Measurements from ENCODE around the gene UBR4. TPM values are rescaled to one million over a fixed set of nuclear protein-coding genes. Genes with fewer than 3 reads are reported as not detected.

UBR4 gene
- total and polyA plus RNA-seq, 10 of the 15 experiments (the other 5 are each of a cell fraction or from before 2014, with no cell fraction given): 34.2 to 124 (median 56.2) TPM

DNA sequence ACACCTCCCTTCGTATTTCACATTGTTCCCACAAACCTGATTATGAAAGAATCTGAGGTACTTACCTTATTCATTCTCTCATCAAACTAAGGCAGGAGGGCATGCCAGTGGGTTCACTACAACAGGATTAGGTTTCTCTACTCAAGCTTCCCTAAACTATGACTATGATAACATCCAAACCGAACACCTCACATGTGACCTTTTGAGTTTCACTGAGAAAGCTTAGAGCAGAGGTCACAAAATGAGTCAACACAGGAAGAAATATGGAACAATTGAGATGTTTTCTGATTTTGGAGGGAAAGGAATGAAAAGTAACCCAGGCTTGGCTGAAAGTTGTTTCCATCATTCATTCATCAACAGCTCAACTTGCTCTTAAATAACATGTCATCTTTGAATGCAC, 24.1 kb downstream of the UBR4 start:
- no peak for ATAC-seq
- Histone ChIP-seq H3K4me1 (ENCODE audit: control insufficient read depth, insufficient read depth, low read length) (no peaks in the 10 kb centered on the region), H3K36me3 (ENCODE audit: control insufficient read depth in 2 of 2, insufficient read depth in 2 of 2, low read length in 1 of 2) (peaks cover 10 to 39% of the 10 kb centered on the region in 2 experiments), H3K79me2 (ENCODE audit: control insufficient read depth, insufficient read depth, low read length) (no peaks in the 10 kb centered on the region), H2AFZ (ENCODE audit: control insufficient read depth, low read depth, low read length) (no peak overlapping the region), H4K20me1 (ENCODE audit: control insufficient read depth, insufficient read depth) (no peaks in the 10 kb centered on the region), H3K27me3 (replicated peaks in 1 of 2; ENCODE audit: control insufficient read depth in 2 of 2, insufficient read depth in 2 of 2, low read length in 1 of 2) (no peaks in the 10 kb centered on the region), H3K9me3 (replicated peaks; ENCODE audit: control insufficient read depth, insufficient read depth, low read length) (no peaks in the 10 kb centered on the region), H3K9ac (ENCODE audit: control insufficient read depth, insufficient read depth, low read length) (no peak overlapping the region), H3K27ac (ENCODE audit: control insufficient read depth, insufficient read depth) (no peak overlapping the region), H3K4me2 (ENCODE audit: control insufficient read depth, insufficient read depth) (no peak overlapping the region), H3K4me3 (no peak overlapping the region)
- intact Hi-C loops (cut with micrococcal nuclease; ENCODE audit: unreplicated experiment): no loop called here
- ChIA-PET SMC1A (ENCODE audit: uncharacterized antibody, unreplicated experiment) (interaction anchor here (0.7 to 1.4 kb wide), 2 partner anchors 23 to 25 kb away, joined by 3 to 4 read pairs; no protein-coding TSS in a partner anchor), POLR2A (no interaction called here), CTCF (interaction anchor here (0.7 to 1.0 kb wide), 2 partner anchors 10 to 14 kb away, joined by 3 to 4 read pairs; no protein-coding TSS in a partner anchor), RAD21 (ENCODE audit: unreplicated experiment) (no interaction called here)
- in situ Hi-C loops (cut with MboI): loop anchor here (25.0 kb wide), 1 partner anchor 1576 kb away; no protein-coding TSS in a partner anchor
- DNase-seq (ENCODE audit: low read depth, low spot score): no peak
- BruUV-seq (replicated peaks): no TSS peak
- 72% methylated on average over 2 of the region's 2 CpGs for WGBS (ENCODE audit: insufficient coverage, insufficient replicate concordance, low lambda C conversion rate, missing lambda C conversion rate)
- TF ChIP-seq CBFB (IDR thresholded peaks at IDR 0.05; ENCODE audit: low read depth): no peak
- TF ChIP-seq FOXK2 (IDR thresholded peaks at IDR 0.05): no peak
- no peak for TF ChIP-seq SP1 (IDR thresholded peaks at IDR 0.05; ENCODE audit: low read depth, low read length)
- TF ChIP-seq POLR2AphosphoS2 (IDR thresholded peaks at IDR 0.05; ENCODE audit: low read depth, low read length): no peak
- TF ChIP-seq, protein P1, sequence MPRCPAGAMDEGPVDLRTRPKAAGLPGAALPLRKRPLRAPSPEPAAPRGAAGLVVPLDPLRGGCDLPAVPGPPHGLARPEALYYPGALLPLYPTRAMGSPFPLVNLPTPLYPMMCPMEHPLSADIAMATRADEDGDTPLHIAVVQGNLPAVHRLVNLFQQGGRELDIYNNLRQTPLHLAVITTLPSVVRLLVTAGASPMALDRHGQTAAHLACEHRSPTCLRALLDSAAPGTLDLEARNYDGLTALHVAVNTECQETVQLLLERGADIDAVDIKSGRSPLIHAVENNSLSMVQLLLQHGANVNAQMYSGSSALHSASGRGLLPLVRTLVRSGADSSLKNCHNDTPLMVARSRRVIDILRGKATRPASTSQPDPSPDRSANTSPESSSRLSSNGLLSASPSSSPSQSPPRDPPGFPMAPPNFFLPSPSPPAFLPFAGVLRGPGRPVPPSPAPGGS (IDR thresholded peaks at IDR 0.05; ENCODE audit: borderline replicate concordance, insufficient read depth, low read depth, low read length, poor library complexity, severe bottlenecking): no peak
- TF ChIP-seq NFYA (IDR thresholded peaks at IDR 0.05; ENCODE audit: borderline replicate concordance, low read depth, low read length): no peak
- TF ChIP-seq MEF2A (IDR thresholded peaks at IDR 0.05; ENCODE audit: insufficient read depth, low read depth, low read length): no peak
- no peak for TF ChIP-seq PAX8 (IDR thresholded peaks at IDR 0.05)
- TF ChIP-seq NR2C1 (IDR thresholded peaks at IDR 0.05): no peak
- no peak for FAIRE-seq

Measured in GM12878 (cell line).